Measurements from ENCODE around the gene FBXW5.

The FBXW5 gene

DNA sequence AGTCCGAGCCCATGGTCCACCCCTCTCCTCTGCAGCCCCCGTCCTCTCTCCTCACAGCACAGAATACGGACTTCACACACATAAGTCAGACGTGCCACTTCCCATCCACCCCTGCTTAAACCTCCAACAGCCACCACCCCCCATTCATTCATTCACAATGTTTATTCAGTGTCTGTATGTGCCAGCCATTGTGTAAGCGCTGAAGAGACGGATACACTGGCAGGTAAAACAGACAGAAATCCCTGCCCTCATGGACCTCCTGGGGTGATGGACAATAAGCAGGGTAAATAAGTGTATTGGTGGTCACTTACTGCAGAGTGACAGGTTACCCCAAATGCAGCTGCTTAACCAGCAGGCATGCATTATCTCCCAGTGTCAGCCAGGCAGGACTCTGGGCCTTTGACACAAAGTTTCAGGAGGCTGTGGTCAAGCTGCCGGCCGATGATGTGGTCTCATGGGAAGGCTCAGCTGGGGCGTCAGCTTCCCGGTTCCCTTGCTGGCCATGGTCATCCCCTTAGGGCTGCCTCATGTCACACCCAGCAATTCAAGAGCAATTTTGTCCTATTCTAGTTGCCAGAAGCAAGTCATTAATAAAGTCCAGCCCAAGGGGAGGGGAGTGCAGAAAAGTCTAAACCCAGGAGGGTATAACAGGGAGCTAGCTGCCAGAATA lies 45.8 kb upstream of the FBXW5 start:
- no peak overlapping the region for H3K27ac ChIP-seq (ENCODE audit: low read length)

DNA sequence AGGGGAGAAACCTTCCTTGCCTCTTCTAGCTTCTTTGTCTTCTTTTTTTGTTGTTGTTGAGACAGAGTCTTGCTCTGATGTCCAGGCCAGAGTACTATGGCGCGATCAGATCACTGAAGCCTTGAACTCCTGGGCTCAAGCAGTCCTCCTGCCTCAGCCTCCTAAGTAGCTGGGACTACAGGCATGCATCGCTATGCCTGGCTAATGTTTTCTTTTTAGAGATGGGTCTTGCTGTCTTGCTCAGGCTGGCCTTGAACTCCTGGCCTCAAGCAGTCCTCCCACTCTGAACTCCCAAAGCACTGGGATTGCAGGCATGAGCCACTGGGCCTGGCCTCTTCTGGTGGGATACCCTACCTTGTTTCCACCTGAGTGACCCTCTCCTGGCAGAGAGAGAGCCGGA lies 44.3 kb upstream of the FBXW5 start:
- H3K4me2 ChIP-seq (ENCODE audit: low read length), result no peak overlapping the region
- peaks cover 8% of the 10 kb centered on the region; the same call in 1 of the 2 replicates for H3K79me2 ChIP-seq (ENCODE audit: low read length)
- H3K9ac ChIP-seq (ENCODE audit: low read length), result no peak overlapping the region
- H3K9me3 ChIP-seq (ENCODE audit: insufficient read depth, low read length), result no peaks in the 10 kb centered on the region
- no peaks in the 10 kb centered on the region for H3K27me3 ChIP-seq (ENCODE audit: low read depth, low read length)
- H2AFZ ChIP-seq (ENCODE audit: low read depth, low read length), result no peak overlapping the region
- H4K20me1 ChIP-seq (ENCODE audit: insufficient read depth, low read length), result no peaks in the 10 kb centered on the region
- no peak overlapping the region for H3K4me3 ChIP-seq (ENCODE audit: low read length)
- H3K4me1 ChIP-seq (ENCODE audit: low read length), result peaks cover 7% of the 10 kb centered on the region; the same call in 1 of the 2 replicates
- no peak overlapping the region for H3K27ac ChIP-seq (ENCODE audit: low read length)
- peaks cover 4% of the 10 kb centered on the region for H3K36me3 ChIP-seq (replicated peaks; ENCODE audit: low read depth, low read length)
- TF ChIP-seq, protein P1, sequence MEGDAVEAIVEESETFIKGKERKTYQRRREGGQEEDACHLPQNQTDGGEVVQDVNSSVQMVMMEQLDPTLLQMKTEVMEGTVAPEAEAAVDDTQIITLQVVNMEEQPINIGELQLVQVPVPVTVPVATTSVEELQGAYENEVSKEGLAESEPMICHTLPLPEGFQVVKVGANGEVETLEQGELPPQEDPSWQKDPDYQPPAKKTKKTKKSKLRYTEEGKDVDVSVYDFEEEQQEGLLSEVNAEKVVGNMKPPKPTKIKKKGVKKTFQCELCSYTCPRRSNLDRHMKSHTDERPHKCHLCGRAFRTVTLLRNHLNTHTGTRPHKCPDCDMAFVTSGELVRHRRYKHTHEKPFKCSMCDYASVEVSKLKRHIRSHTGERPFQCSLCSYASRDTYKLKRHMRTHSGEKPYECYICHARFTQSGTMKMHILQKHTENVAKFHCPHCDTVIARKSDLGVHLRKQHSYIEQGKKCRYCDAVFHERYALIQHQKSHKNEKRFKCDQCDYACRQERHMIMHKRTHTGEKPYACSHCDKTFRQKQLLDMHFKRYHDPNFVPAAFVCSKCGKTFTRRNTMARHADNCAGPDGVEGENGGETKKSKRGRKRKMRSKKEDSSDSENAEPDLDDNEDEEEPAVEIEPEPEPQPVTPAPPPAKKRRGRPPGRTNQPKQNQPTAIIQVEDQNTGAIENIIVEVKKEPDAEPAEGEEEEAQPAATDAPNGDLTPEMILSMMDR (IDR thresholded peaks at IDR 0.05; ENCODE audit: low read depth, low read length), result no peak
- no peak for TF ChIP-seq EZH2phosphoT487 (IDR thresholded peaks at IDR 0.05; ENCODE audit: low read depth)

More for the DNA sequence above, 45.8 kb upstream of the FBXW5 start:
- no peak overlapping the region for H3K9ac ChIP-seq (ENCODE audit: low read length)
- no peak overlapping the region for H3K4me2 ChIP-seq (ENCODE audit: low read length)
- no peak overlapping the region for H2AFZ ChIP-seq (ENCODE audit: low read depth, low read length)
- H3K79me2 ChIP-seq (ENCODE audit: low read length), result peaks cover 8% of the 10 kb centered on the region; the same call in 1 of the 2 replicates
- no peaks in the 10 kb centered on the region for H3K9me3 ChIP-seq (ENCODE audit: insufficient read depth, low read length)
- H3K27me3 ChIP-seq (ENCODE audit: low read depth, low read length), result no peaks in the 10 kb centered on the region
- no peak overlapping the region for H3K4me3 ChIP-seq (ENCODE audit: low read length)
- no peak for TF ChIP-seq EZH2phosphoT487 (IDR thresholded peaks at IDR 0.05; ENCODE audit: low read depth)
- TF ChIP-seq, protein P1 (IDR thresholded peaks at IDR 0.05; ENCODE audit: low read depth, low read length), result no peak
- no peaks in the 10 kb centered on the region for H4K20me1 ChIP-seq (ENCODE audit: insufficient read depth, low read length)
- H3K36me3 ChIP-seq (replicated peaks; ENCODE audit: low read depth, low read length), result peaks cover 7% of the 10 kb centered on the region
- peaks cover 7% of the 10 kb centered on the region; the same call in 1 of the 2 replicates for H3K4me1 ChIP-seq (ENCODE audit: low read length)

DNA sequence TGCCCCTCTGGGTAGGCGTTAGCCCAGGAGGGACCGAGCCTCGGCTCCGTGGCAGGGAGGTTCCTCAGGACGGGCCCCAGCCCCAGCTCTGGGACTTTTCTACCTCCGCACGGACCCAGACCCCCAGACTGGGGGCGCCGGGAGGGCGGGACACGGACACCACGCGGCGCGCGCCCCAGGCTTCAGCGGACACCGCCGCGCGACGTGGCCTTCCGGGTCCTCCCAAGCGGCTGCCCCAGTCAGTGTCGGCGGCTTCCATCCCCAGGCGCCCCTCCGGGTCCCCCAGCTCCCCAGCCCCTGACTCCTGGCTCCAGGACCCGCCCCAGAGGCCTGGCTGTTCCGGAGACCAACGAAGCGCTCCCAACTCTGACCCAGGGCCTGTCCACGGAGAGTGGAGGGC lies 41.3 kb upstream of the FBXW5 start:
- H3K4me2 ChIP-seq (ENCODE audit: low read length), result no peak overlapping the region
- no peaks in the 10 kb centered on the region for H3K79me2 ChIP-seq (ENCODE audit: low read length)
- no peaks in the 10 kb centered on the region for H3K4me1 ChIP-seq (ENCODE audit: low read length)
- no peak overlapping the region for H3K9ac ChIP-seq (ENCODE audit: low read length)
- no peak overlapping the region for H3K4me3 ChIP-seq (ENCODE audit: low read length)
- TF ChIP-seq EZH2phosphoT487 (IDR thresholded peaks at IDR 0.05; ENCODE audit: low read depth), result no peak
- TF ChIP-seq, protein P1 (IDR thresholded peaks at IDR 0.05; ENCODE audit: low read depth, low read length), result no peak
- H3K9me3 ChIP-seq (ENCODE audit: insufficient read depth, low read length), result no peaks in the 10 kb centered on the region
- no peaks in the 10 kb centered on the region for H3K36me3 ChIP-seq (replicated peaks; ENCODE audit: low read depth, low read length)
- no peak overlapping the region for H3K27ac ChIP-seq (ENCODE audit: low read length)
- H2AFZ ChIP-seq (ENCODE audit: low read depth, low read length), result no peak overlapping the region
- H3K27me3 ChIP-seq (ENCODE audit: low read depth, low read length), result no peaks in the 10 kb centered on the region
- no peaks in the 10 kb centered on the region for H4K20me1 ChIP-seq (ENCODE audit: insufficient read depth, low read length)

DNA sequence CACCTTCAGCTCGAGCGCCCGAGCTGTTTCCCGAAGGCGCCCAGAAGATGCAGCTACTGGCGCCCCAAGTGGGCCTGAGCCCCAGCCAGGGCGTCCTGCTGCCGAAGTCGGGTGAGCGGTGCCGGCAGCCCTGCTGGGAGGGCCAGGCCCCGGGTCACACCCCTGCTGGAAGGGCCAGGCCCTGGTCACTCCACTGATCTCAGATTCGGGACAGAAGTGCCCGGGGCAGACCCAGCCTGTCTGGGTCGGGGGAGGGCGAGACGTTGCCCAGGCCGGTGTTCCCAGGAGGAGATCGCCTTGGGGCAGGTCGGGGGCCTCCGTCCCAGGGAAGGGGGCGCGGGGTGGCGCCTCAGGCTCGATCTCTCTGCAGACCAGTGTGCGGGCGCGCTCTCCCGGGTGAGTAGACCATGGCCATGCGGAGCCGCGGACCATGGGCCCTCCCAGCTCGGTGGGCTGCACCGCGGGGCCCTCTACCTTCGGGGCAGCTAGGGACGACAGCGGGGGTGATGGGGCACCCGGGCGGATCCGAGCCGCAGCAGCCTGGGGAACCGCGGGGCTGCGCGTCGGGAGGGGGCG lies 40.6 kb upstream of the FBXW5 start:
- H3K27me3 ChIP-seq (ENCODE audit: low read depth, low read length), result no peaks in the 10 kb centered on the region

More for the DNA sequence above, 40.6 kb upstream of the FBXW5 start:
- H3K79me2 ChIP-seq (ENCODE audit: low read length), result no peaks in the 10 kb centered on the region
- H3K9me3 ChIP-seq (ENCODE audit: insufficient read depth, low read length), result no peaks in the 10 kb centered on the region
- H4K20me1 ChIP-seq (ENCODE audit: insufficient read depth, low read length), result no peaks in the 10 kb centered on the region
- no peak overlapping the region for H3K9ac ChIP-seq (ENCODE audit: low read length)
- H3K4me3 ChIP-seq (ENCODE audit: low read length), result no peak overlapping the region
- no peaks in the 10 kb centered on the region for H3K4me1 ChIP-seq (ENCODE audit: low read length)
- TF ChIP-seq EZH2phosphoT487 (IDR thresholded peaks at IDR 0.05; ENCODE audit: low read depth), result no peak
- TF ChIP-seq, protein P1 (IDR thresholded peaks at IDR 0.05; ENCODE audit: low read depth, low read length), result no peak
- no peak overlapping the region for H2AFZ ChIP-seq (ENCODE audit: low read depth, low read length)
- H3K4me2 ChIP-seq (ENCODE audit: low read length), result no peak overlapping the region
- H3K36me3 ChIP-seq (replicated peaks; ENCODE audit: low read depth, low read length), result no peaks in the 10 kb centered on the region
- H3K27ac ChIP-seq (ENCODE audit: low read length), result no peak overlapping the region
